Activated B cell treated with CpG ODN at 0.5 μM for 24 hours (primary cell): Measurements from ENCODE around the gene TFPI2. TPM values are rescaled to one million over a fixed set of nuclear protein-coding genes. Genes with fewer than 3 reads are reported as not detected.

ENCODE experiments used
- ATAC-seq: fragments of 200-7000 bp; cut with Tn5 transposase; one replicate; pipeline ENCODE4 v1.10.0; 2021; ENCODE audit warnings: low read depth, mild to moderate bottlenecking, moderate library complexity
- CTCF ChIA-PET: fragments of 350-600 bp; sonication (Branson Sonifier 250); formaldehyde crosslinking; loops from one replicate; lab custom pipeline; 2021; ENCODE audit warnings: antibody characterized with exemption; lab: Charles Lee
- POLR2A ChIA-PET: fragments of 350-600 bp; sonication (Branson Sonifier 250); formaldehyde crosslinking; loops from one replicate; lab custom pipeline; 2021; ENCODE audit warnings: antibody characterized with exemption; lab: Charles Lee
- DNase-seq: peaks from one replicate; pipeline ENCODE4 v3.0.0; 2022
- H3K27ac Mint-ChIP-seq: one replicate; pipeline ENCODE4 v1.8.0; 2020; ENCODE audit warnings: mixed read lengths
- H3K27me3 Mint-ChIP-seq: one replicate; pipeline ENCODE4 v1.8.0; 2021; ENCODE audit warnings: mixed read lengths
- H3K36me3 Mint-ChIP-seq: one replicate; pipeline ENCODE4 v1.8.0; 2021; ENCODE audit warnings: low read depth, mixed read lengths
- H3K4me1 Mint-ChIP-seq: one replicate; pipeline ENCODE4 v1.8.0; 2021; ENCODE audit warnings: mixed read lengths
- H3K4me3 Mint-ChIP-seq: one replicate; pipeline ENCODE4 v1.8.0; 2020; ENCODE audit warnings: mild to moderate bottlenecking, mixed read lengths
- H3K9me3 Mint-ChIP-seq: one replicate; pipeline ENCODE4 v1.8.0; 2020; ENCODE audit warnings: mixed read lengths
- CTCF ChIP-seq: fragments of 200-600 bp; IDR thresholded peaks from one replicate; pipeline ENCODE4 v1.8.0; 2022; ENCODE audit warnings: antibody characterized with exemption, mild to moderate bottlenecking
- intact Hi-C: fragments of 100-400 bp; cut with micrococcal nuclease; formaldehyde crosslinking; loops from one replicate; pipeline ENCODE4 v1.15.1; 2024
- total RNA-seq: library from RNA; stranded (reverse); gene quantifications from 2 replicates; pipeline ENCODE4 v1.2.3, GENCODE V29; 2022

The TFPI2 gene
- total RNA-seq, 1 donor from 2014 or later, result 1.4 TPM

GRCh38 chr7:93882468-93882867 lies 8.1 kb downstream of the TFPI2 start:
- no peaks in the 10 kb centered on the region for H3K36me3 Mint-ChIP-seq

GRCh38 chr7:93879356-93879755 lies 11.2 kb downstream of the TFPI2 start:
- CTCF ChIA-PET, result no interaction called here
- POLR2A ChIA-PET, result no interaction called here
- Mint-ChIP-seq H3K4me3 (no peak overlapping the region), H3K27me3 (no peaks in the 10 kb centered on the region), H3K9me3 (peaks cover 5% of the 10 kb centered on the region), H3K4me1 (no peaks in the 10 kb centered on the region), H3K27ac (no peak overlapping the region), H3K36me3 (no peaks in the 10 kb centered on the region)
- DNase-seq (no peak), ATAC-seq (no peak)
- no peak for TF ChIP-seq CTCF
- intact Hi-C loops, result no loop called here

More at GRCh38 chr7:93882468-93882867, 8.1 kb downstream of the TFPI2 start:
- TF ChIP-seq CTCF, result no peak
- H3K4me1 Mint-ChIP-seq, result no peaks in the 10 kb centered on the region
- no peak for ATAC-seq
- H3K27me3 Mint-ChIP-seq, result peaks cover 3% of the 10 kb centered on the region
- ChIA-PET POLR2A (no interaction called here), CTCF (interaction anchor here (1.0 to 1.2 kb wide), 2 partner anchors 200 to 205 kb away, joined by 3 read pairs; no protein-coding TSS in a partner anchor)
- no peak overlapping the region for H3K4me3 Mint-ChIP-seq
- no peak overlapping the region for H3K27ac Mint-ChIP-seq
- no peak for DNase-seq
- intact Hi-C loops, result no loop called here
- peaks cover 2% of the 10 kb centered on the region for H3K9me3 Mint-ChIP-seq

- TF ChIP-seq CTCF, result no peak
- Mint-ChIP-seq H3K36me3 (no peaks in the 10 kb centered on the region), H3K27me3 (no peaks in the 10 kb centered on the region), H3K27ac (no peak overlapping the region), H3K4me3 (no peak overlapping the region), H3K4me1 (no peaks in the 10 kb centered on the region), H3K9me3 (peaks cover 7% of the 10 kb centered on the region)
- CTCF ChIA-PET, result no interaction called here
- intact Hi-C loops, result no loop called here
- POLR2A ChIA-PET, result no interaction called here
- DNase-seq (no peak), ATAC-seq (no peak)
These were observed 12.8 kb downstream of the TFPI2 start for GRCh38 chr7:93877742-93878141.

DNA sequence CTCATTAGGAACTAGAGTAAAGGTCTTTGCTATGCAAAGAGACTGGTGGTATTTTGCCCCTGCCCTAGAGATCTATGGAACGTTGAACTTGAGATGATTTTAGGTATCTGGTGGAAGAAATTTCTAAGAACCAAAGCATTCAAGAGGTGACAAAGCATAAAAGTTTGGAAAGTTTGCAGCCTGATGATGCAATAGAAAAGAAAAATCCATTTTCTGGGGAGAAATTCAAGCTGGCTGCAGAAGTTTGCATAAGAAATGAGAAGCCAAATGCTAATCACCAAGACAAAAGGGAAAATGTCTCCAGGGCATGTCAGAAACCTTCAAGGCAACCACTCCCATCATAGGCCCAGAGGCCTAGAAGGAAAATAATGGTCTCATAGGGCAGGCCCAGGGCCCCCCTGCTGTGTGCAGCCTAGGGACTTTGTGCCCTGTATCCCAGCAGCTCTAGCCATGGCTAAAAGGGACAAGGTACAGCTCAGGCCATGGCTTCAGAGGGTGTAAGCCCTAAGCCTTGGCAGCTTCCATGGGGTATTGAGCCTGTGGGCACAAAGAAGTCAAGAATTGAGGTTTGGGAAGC lies 16.5 kb downstream of the TFPI2 start:
- H3K9me3 Mint-ChIP-seq, result peaks cover 5% of the 10 kb centered on the region
- H3K4me3 Mint-ChIP-seq, result no peak overlapping the region
- no peak for TF ChIP-seq CTCF
- intact Hi-C loops, result no loop called here
- ATAC-seq, result no peak
- no peaks in the 10 kb centered on the region for H3K36me3 Mint-ChIP-seq
- CTCF ChIA-PET, result no interaction called here
- no peaks in the 10 kb centered on the region for H3K4me1 Mint-ChIP-seq
- H3K27me3 Mint-ChIP-seq, result no peaks in the 10 kb centered on the region
- H3K27ac Mint-ChIP-seq, result no peak overlapping the region
- no peak for DNase-seq
- POLR2A ChIA-PET, result no interaction called here

DNA sequence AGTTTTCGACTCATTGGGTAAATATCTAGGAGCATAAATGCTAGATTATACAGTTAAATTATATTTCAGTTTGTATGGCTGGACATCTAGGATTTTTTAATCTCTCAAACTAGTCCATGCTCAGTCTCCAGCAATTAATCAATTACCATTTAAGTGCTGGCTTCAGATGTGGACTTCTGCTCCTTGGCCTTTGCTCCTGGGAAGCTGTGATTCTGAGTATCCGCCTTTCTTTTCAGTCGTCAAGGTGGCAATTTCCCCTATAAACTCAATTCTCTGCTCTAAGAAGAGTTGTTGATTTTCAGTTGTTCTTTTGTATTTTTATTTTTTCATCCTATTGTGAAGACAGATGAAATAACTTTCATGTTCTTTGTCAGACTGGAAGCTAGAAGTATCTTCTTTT lies 23.7 kb downstream of the TFPI2 start:
- ATAC-seq, result no peak
- peaks cover 5% of the 10 kb centered on the region for H3K27me3 Mint-ChIP-seq

More for the DNA sequence above, 23.7 kb downstream of the TFPI2 start:
- Mint-ChIP-seq H3K27ac (no peak overlapping the region), H3K36me3 (no peaks in the 10 kb centered on the region), H3K4me3 (no peak overlapping the region), H3K4me1 (no peaks in the 10 kb centered on the region), H3K9me3 (no peaks in the 10 kb centered on the region)
- ChIA-PET POLR2A (no interaction called here), CTCF (no interaction called here)
- no peak for DNase-seq
- TF ChIP-seq CTCF, result no peak
- intact Hi-C loops, result no loop called here
